GM12801 (cell line): ENCODE data around the gene PIEZO2.

Experiments used
- CTCF ChIP-seq: IDR thresholded peaks from one replicate; pipeline ENCODE4 v1.5.1; 2011; ENCODE audit warnings: control low read depth; ENCODE audit not compliant: insufficient read length; ENCODE audit errors: extremely low read depth

PIEZO2 gene

GRCh38 chr18:11149441-11150270 lies at the start of gene PIEZO2:
Gene PIEZO2, minus strand, starts transcription at chr18:11149569. Its CDS starts 981 bp downstream, at chr18:11148588.
- no peak for TF ChIP-seq CTCF

- no peak for TF ChIP-seq CTCF
Observed at GRCh38 chr18:11183637-11184036, 34.3 kb upstream of the PIEZO2 start.

GRCh38 chr18:11179959-11180519 lies 30.7 kb upstream of the PIEZO2 start:
- no peak for TF ChIP-seq CTCF

- no peak for TF ChIP-seq CTCF
Observed at GRCh38 chr18:11178951-11179549, 29.7 kb upstream of the PIEZO2 start.

GRCh38 chr18:11177382-11177781 lies 28.0 kb upstream of the PIEZO2 start:
- TF ChIP-seq CTCF: no peak

GRCh38 chr18:11176481-11176881 lies 27.1 kb upstream of the PIEZO2 start:
- no peak for TF ChIP-seq CTCF

GRCh38 chr18:11175266-11175979 lies 26.1 kb upstream of the PIEZO2 start:
- no peak for TF ChIP-seq CTCF
